NCI-H82 treated with DMSO at 0.1 percent for 48 hours (cell line): ENCODE data around the gene CIC.
A peak's percentile ranks its signal among the peaks of the same experiment; 100 is the strongest.

ENCODE experiments used
- DNase-seq: peaks from one replicate; lab custom pipeline; 2025; ENCODE audit not compliant: unreplicated experiment; lab: John Stamatoyannopoulos, UW

Gene CIC

GRCh38 chr19:42268704-42269477, at the start of gene CIC:
Gene CIC (plus strand): TSS chr19:42269252. CDS start chr19:42271784, 2,532 bp downstream.
- DNase-seq: peak; percentile 100

DNA sequence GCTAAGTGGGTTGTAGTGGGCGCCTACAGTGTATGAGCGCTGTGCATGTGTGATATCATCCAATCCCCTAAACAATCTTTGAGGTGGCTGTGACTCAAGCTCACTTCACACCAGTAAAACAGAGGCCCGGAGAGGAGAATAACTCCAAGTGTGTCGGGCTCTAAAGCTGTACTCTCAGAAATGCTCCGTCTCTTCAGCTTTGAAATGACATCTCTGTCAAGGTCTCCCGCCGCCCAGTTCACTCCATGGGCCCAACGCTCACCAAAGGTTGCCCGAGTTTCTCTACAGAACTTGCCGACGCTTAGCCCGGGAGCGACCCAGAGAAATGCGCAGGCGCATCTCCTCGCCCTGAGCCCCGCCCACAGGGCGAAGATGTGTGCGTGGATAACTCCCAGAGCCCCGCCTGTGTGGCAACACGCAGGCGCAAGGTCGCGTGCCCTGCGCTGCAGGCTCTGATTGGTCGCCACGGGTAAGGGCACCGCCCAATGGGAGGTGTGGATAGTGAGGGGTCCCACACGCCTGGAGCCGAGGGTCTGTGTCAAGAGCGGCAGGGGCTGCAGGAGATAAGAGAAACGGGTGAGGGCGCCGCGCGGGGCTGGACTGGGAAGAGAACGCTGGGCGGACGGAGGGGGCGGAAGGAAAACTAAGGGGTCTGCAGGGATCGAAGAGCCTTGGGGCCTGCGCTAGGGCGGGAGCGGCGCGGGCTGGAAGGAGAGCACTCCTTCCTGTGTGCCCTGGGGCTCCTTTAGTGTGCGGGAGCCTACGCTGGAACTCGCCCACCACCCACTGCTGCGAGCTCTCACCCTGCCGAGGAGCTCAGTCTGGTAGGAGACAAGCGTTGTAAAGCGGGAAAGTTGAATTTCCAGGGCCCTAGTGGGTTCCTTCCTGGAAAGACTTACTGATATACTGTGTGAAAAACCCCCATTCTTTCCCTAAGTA, 49.0 kb upstream of the CIC start, which contains the start of gene ZNF526:
Gene ZNF526, plus strand, starts transcription at position 501 of the 939 bp plus-strand sequence. CDS start 4,092 bp downstream, outside the sequence.
- DNase-seq: peak; percentile 97

DNA sequence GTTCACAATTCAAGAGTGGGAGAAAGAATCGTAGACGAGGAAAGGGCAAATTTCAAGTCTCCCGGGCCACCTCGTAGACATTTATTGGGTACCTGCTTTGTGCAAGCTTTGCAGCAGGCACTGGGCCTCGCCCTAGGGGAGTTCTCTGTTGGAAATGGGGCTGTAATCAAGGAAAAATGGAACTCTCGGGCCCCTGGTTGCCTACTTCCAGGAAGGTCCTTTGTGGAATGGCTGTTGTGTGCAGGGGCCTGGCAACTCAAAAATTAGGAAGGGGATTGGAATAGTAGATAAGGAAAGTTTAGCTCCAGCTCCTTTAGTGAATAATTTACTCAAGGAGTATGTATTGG, 48.3 kb upstream of the CIC start:
- no peak for DNase-seq

DNA sequence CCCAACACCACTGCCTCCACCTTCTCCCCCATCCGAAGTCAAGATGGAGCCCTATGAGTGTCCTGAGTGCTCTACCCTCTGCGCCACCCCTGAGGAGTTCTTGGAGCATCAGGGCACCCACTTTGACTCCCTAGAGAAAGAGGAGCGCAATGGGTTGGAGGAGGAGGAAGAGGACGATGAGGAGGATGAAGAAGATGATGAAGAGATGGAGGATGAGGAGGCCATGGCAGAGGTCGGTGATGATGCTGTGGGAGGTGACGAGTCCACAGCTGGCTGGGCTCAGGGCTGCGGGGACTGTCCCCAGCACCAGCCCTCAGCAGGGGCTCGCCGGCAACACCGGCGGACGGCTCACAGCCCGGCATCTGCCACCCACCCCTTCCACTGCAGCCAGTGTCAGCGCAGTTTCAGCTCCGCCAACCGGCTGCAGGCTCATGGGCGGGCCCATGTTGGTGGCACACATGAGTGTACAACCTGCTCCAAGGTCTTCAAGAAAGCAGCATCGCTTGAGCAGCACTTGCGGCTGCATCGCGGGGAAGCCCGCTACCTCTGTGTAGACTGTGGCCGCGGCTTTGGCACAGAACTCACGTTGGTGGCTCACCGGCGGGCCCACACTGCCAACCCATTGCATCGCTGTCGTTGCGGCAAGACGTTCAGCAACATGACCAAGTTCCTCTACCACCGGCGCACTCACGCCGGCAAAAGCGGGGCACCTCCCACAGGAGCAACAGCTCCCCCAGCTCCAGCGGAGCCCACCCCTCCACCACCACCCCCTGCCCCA, 43.9 kb upstream of the CIC start:
- no peak for DNase-seq

- DNase-seq: no peak
Measured at GRCh38 chr19:42225718-42226292, 43.2 kb upstream of the CIC start.

DNA sequence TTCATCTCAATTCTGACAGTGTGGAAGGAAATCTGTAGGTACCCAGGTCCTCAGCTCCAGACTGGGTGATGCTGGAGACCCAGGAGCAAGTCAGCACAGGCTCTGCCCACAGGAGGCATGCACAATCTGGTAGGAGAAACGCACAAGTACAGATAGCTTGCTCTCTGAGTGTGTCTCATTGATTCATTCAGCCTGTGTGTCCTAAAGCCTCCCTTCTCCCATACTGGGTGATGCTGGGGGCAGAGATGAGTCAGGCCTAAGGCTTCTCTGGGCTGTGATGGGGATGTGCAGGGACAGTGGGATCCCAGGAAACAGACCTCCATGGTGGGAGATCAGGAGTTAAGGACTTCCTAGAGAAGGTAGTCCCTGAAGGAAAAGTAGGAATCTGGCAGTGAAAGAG, 42.2 kb upstream of the CIC start:
- DNase-seq: no peak

GRCh38 chr19:42228641-42229040, 40.4 kb upstream of the CIC start:
- DNase-seq: peak; percentile 8

DNA sequence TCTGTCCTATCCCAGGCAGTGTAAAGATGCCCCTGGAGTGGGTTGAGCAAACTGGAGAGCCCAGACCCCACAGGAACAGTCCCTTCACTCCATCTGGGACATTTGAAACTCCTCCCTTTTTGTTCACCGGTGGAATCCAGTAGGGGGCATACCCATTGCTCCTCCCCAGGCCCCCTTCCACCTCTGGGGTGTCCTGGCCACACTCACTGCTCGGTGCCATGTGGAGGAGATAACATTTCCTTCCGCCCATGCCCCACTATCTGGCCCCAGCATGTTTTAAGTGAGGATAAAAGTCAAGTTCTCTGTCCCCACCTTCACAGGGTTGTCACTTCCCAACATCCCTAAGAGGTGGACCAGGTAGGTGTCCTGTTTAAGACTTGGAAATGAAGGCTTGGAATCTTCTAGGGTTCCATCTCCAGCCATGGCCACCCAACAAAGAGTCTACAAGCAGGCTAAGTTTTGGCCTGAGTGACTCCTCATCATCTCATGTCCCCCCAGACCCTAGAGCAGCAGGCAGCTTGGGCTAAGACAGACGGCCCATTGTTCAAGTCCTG, 39.7 kb upstream of the CIC start:
- no peak for DNase-seq

DNA sequence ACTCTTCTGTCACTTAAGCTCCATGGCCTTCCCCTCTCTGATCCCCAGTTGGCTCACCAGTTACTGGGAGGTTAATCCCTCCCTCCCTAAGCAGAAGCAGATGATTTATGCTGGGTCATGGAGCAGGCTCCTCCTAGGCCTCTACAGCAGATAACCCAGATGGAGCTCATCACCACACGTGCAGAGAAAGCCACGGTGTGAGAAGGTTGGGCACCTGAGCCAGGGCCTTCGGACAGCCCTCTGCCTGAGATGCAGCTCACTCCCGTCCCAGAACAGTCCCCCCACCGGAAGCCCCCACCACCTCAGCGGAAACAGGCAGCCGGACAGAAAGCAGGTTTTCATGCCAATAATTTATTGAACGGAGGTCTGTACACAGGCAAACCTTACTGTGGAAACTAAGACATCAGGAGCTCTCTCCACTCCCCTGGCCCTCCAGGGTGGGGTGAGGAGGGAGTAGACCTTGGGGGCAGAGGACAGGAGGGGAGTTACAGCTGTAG, 39.1 kb upstream of the CIC start:
- peak; percentile 95 for DNase-seq

DNA sequence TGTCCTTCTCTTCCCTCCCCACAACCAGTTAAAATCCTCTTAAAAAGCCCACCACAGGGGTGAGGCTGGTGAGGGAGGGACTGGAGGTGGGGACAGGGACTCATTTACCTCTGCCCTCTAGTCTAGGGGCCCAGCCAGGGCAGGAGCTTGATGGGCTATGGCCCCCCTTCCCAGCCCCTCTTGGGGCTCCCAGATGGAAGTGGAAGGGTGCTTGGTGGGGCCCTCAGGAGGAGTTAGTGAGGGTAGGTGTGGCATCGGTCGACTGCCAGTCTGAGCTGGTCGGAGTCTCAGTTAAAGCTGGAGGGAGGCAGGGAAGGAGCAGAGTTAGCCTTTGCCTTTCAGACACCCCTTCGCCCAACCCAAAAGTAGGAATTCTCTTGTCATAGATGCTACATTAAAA, 38.5 kb upstream of the CIC start:
- DNase-seq: no peak

GRCh38 chr19:42232435-42232834, 36.6 kb upstream of the CIC start:
- no peak for DNase-seq

DNA sequence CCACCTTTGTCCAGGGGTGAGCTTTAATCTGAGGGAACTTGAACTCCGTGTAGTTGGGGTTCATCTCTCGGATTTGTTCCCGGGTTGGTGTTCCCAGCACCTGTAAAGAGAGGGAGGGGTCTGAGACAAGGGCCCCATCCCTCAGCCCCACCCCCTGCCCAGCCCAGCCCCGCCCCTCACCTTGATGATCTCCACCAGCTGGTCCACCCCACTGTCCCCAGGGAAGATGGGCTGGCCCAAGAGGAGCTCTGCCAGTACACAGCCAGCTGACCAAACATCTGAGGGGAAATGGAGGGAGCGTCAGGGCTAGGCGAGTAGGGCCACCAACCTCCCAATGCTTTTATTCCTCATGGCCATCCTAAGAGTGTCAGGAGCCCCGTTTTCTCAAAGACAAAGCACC, 35.9 kb upstream of the CIC start:
- DNase-seq: no peak

- DNase-seq: no peak
Measured at GRCh38 chr19:42233678-42234292, 35.3 kb upstream of the CIC start.

DNA sequence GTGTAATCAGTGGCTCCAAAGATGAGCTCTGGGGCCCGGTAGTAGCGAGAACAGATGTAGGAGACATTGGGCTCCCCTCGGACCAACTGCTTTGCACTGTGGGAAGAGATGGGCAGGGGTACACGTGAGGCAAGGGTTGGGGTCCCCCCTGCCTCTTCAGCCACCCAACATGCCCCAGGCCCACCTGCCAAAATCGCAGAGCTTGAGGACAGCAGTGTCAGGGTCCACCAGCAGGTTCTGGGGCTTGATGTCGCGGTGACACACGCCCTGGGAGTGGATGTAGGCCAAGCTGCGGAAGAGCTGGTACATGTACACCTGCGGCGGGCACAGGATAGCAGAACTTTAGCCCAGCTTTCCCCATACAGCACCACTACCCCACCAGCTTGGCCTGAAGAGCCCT, 34.7 kb upstream of the CIC start:
- no peak for DNase-seq

DNA sequence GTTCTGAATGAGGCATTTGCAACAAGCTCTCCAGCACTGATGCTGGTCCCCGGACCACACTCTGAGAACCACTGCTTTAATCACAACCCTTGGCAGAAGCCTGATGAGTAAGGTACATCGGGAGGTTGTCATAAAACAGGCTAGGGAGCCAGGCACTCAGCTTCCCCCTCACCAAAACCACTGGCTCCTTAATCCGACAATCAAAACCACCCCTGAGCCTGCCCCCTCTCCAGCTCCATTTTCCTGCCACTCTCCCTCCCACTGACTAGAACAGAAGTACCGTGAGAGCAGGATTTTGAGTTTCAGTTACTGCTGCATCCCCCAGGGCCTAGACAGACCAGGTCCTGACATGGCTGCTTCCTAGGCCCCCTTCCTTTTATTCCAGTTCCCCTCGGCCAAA, 33.9 kb upstream of the CIC start:
- DNase-seq: no peak

- DNase-seq: no peak
Measured at GRCh38 chr19:42239544-42240220, 29.4 kb upstream of the CIC start.

GRCh38 chr19:42241279-42241678, 27.8 kb upstream of the CIC start:
- DNase-seq: no peak

GRCh38 chr19:42242069-42242511, 27.0 kb upstream of the CIC start:
- DNase-seq: no peak
